Measurements from ENCODE around the gene ALOX5AP. TPM values are rescaled to one million over a fixed set of nuclear protein-coding genes. Genes with fewer than 3 reads are reported as not detected.

ALOX5AP gene
- total RNA-seq, 1 donor from 2014 or later = 0.57 TPM

- no peak for DNase-seq (ENCODE audit: low spot score)
- H3K27ac Mint-ChIP-seq (ENCODE audit: unreplicated experiment) = no peak overlapping the region
- no peaks in the 10 kb centered on the region for H3K27me3 Mint-ChIP-seq (ENCODE audit: low read depth)
- no peak for TF ChIP-seq CTCF (IDR thresholded peaks at IDR 0.05)
- no peaks in the 10 kb centered on the region for H3K9me3 Mint-ChIP-seq (ENCODE audit: low read depth)
- H3K36me3 Mint-ChIP-seq (ENCODE audit: low read depth) = no peaks in the 10 kb centered on the region
- no peak overlapping the region for H3K4me3 Mint-ChIP-seq (ENCODE audit: unreplicated experiment)
- peaks cover 45% of the 10 kb centered on the region for H3K4me1 Mint-ChIP-seq (ENCODE audit: low read depth)
Measured at GRCh38 chr13:30810801-30811200, 75.5 kb downstream of the ALOX5AP start.

Other genes with a start within 250 kb of the ALOX5AP start
- gene USPL1, start 117.6 kb upstream of the ALOX5AP start, total RNA-seq = 10.6 to 15.3 TPM (median 11.0 TPM) in 3 replicates
- 2.8 to 21.0 TPM (median 19.0 TPM) in 3 replicates for gene MEDAG, start 170.7 kb downstream of the ALOX5AP start, total RNA-seq
- gene TEX26, start 197.1 kb downstream of the ALOX5AP start, total RNA-seq = not detected in 3 replicates